Fibroblast of villous mesenchyme (primary cell): ENCODE measurements around the gene SLC23A1. TPM values are rescaled to one million over a fixed set of nuclear protein-coding genes. Genes with fewer than 3 reads are reported as not detected.

Experiments used
- DNase-seq: peaks from one replicate; pipeline ENCODE4 v3.0.0-alpha.2; 2010; ENCODE audit warnings: low read depth
- H3K4me3 ChIP-seq: 2 replicates; pipeline ENCODE4 v1.5.1; 2011; ENCODE audit warnings: low read depth, mild to moderate bottlenecking, low read length
- total RNA-seq: library from RNA; depleted of rRNA; stranded (reverse); fragments of >200 nt; gene quantifications from 2 replicates; pipeline ENCODE4 v1.2.3, GENCODE V29; 2012
- TF ChIP-seq, protein P1 (sequence below): IDR thresholded peaks from 2 replicates; pipeline ENCODE4 v1.5.1; 2012; ENCODE audit warnings: low read depth, mild to moderate bottlenecking, low read length; ENCODE audit not compliant: insufficient read depth

SLC23A1 gene
- total RNA-seq = not detected in 2 replicates

DNA sequence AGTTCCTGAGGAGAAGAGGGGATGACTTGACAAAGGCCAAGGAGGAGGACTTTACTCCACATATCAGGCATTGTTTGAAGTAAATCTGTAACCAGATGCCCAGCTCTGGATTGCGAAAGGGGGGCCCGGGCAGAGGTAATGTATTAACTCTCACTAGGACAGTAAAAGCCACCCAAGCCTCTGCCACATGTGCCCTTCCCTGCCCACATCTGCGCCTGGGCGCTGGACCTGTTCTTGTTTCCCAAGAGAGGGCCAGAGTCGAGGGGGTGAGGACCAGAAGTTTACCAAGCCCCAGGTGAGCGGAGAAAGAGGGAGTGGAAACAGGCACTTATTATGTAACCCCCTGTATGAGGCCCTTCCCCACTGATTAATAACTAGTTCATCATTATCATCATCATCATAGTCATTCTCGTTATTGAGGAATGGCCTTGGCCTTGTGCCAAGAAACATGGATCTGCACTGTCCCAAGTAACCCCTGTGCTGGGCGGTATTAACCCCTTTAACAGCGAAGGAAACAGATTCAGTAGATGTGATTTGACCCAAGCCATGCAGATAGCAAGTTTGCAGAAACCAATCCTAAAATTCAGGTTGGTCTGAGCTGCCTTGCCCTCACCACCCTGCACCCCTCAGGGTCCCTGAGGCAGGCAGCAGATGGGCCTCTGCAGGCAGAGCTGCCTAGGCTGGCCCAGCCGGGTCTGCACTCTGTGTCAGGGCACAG is at the start of gene SLC23A1:
SLC23A1 (minus strand) TSS at position 23 of the 718 bp plus-strand sequence. CDS start 44 bp downstream, outside the sequence.
- no peak within 1 kb of the TSS for H3K4me3 ChIP-seq
- TF ChIP-seq, protein P1, sequence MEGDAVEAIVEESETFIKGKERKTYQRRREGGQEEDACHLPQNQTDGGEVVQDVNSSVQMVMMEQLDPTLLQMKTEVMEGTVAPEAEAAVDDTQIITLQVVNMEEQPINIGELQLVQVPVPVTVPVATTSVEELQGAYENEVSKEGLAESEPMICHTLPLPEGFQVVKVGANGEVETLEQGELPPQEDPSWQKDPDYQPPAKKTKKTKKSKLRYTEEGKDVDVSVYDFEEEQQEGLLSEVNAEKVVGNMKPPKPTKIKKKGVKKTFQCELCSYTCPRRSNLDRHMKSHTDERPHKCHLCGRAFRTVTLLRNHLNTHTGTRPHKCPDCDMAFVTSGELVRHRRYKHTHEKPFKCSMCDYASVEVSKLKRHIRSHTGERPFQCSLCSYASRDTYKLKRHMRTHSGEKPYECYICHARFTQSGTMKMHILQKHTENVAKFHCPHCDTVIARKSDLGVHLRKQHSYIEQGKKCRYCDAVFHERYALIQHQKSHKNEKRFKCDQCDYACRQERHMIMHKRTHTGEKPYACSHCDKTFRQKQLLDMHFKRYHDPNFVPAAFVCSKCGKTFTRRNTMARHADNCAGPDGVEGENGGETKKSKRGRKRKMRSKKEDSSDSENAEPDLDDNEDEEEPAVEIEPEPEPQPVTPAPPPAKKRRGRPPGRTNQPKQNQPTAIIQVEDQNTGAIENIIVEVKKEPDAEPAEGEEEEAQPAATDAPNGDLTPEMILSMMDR = no peak
- peak; percentile 53 for DNase-seq

DNA sequence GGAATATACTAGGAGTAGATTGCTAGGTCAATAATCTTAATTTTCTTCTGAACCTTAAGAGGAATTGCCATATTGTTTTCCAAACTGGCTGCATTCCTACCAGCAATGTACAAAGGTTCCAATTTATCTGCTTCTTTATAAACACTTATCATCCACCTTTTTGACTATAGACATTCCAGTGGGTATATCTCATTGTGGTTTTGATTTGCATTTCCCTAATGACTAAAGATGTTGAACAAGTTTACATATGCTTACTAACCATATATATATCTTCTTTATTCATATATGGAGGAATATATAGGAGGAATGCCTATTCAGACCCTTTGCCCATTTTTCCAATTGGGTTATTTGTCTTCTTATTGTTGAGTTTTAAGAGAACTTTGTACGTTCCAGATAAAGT is 48.6 kb upstream of the SLC23A1 start:
- TF ChIP-seq, protein P1 = no peak
- DNase-seq = no peak
- H3K4me3 ChIP-seq = no peak overlapping the region

DNA sequence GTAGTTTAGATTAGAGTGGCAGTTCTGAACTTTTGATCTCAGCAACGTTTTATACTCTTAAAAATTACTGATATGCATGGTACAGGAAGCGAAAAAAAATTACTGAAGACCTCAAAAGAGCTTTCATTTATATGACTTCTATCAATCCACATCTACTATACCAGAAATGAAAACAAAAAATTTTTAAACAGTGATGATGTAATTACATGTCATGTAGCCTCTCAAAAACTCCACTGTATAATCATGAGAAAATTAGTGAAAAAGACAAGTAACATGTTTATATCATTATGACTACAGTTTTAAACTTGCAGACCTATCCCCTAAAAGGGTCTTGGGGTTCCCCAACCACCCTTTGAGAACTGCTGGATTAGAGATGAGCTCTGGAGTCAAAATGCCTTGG is 46.9 kb upstream of the SLC23A1 start:
- H3K4me3 ChIP-seq = no peak overlapping the region
- DNase-seq = no peak
- TF ChIP-seq, protein P1 = no peak

DNA sequence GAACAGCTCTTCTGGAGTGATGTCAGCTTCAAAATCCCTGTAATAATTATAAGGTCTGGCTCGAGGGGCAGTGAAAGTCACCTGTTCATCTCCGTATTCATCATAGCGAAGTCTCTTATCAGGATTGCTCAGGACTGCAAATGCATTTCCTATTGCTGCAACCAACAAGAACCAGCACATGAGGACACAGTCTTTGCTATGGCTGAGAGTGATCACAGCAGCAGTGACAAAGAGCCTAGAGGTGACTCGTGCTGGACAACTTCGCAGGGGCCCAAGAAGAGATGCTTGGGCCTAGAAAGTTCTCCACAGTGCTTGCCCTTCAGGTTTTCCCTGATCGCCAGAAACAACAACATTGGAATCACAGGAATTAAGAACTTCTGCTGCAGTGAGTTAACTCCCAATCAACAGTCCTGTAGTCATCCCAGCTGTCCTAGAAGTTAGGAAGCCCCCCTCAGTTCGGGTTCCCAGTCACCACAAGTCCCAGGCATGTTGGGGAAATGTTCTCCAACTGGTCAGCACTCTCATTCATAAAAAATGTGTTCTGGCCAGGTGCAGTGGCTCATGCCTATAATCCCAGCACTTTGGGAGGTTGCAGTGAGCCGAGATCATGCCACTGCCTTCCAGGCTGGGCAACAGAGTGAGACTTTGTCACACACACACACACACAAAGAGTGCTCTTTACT is 43.2 kb upstream of the SLC23A1 start:
- H3K4me3 ChIP-seq = no peak overlapping the region
- TF ChIP-seq, protein P1 = no peak
- peak; percentile 25 for DNase-seq

DNA sequence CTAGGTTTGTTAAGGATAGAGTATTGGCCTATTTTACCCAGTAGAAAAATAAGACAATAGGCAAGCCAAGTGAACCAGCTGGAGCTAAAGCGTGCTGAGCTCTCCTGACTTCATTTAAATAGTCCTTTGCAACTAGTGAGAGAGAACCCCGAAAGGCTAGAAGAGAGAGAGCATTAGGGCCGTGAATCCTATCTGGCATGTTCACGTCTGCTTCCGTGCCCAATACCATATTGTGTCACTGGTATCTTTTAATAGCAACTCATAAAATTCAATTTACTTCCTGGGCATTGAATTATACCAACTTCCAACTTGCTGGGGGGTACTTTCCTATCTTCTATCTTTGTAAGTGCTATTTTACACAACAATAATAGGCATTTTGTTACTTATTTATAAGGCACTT is 42.4 kb upstream of the SLC23A1 start:
- H3K4me3 ChIP-seq = no peak overlapping the region
- TF ChIP-seq, protein P1 = no peak
- DNase-seq = no peak

DNA sequence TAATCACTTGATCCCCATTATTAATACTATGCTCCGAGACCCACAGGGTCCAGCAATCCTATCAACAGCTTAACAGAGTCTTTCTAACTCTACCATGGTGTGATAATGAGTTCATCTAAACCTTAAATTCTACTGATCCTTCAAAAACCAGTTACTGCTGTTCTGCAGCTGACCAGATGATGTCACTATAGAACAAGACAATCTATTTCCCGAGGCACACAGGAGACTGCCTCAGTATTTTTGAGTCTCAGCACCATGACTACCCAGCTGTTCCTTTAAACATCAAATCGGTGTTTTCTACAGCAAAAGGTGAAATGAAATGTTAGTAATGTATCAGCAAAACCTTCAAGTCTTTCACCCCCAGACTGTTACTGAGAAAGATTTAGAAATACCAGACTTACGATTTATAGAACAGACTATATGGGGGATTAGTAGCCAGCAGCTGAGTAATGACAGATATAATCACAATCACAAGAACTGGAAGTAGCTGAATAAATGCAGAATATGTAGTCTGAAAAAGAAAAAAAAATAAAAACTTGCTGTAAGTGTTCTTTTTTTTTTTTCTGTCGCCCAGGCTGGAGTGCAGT is 39.3 kb upstream of the SLC23A1 start:
- TF ChIP-seq, protein P1 = peak; percentile 95
- DNase-seq = peak; percentile 76
- no peak overlapping the region for H3K4me3 ChIP-seq
